ENCODE measurements around the gene LCLAT1. TPM values are rescaled to one million over a fixed set of nuclear protein-coding genes. Genes with fewer than 3 reads are reported as not detected.

Gene LCLAT1
- total and polyA plus RNA-seq, 12 donors: 1.9 to 23.0 (median 14.6) TPM

DNA sequence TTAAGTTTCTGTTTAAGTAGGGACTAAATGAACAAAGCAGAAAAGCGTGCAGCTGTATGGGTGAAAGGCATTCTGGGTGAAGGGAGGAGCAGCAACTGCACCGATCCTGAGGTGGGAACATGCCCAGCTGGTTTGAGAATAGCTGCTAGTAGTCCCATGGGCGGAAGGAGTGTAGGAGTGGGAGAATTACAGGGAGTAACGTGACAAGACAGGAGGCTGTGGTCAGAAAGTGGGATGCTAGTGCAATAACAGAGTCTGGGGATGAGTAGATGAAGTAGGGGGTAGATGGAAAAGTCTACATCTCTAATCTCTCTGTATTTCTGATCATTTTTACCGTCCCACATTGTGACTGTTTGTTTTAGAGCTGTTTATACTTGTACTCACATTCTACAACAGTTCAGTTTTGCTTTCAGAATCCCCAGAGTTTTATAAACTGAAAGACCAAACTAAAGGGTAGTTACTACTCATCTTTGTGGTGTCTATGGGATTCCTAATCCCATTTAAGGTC lies 118.9 kb downstream of the LCLAT1 start:
- H3K9me3 ChIP-seq (replicated peaks in 1 of 3): no peaks in the 10 kb centered on the region
- no peaks in the 10 kb centered on the region for H3K36me3 ChIP-seq (replicated peaks in 1 of 2)
- WGBS, 4 donors: 89 to 91% (median 90%) methylated on average over 5 of the region's 5 CpGs
- DNase-seq: no peak
- H3K4me1 ChIP-seq (replicated peaks in 1 of 2): no peaks in the 10 kb centered on the region
- no peak for TF ChIP-seq CTCF (IDR thresholded peaks at IDR 0.05)
- no peak for TF ChIP-seq POLR2A (IDR thresholded peaks at IDR 0.05)
- H3K4me3 ChIP-seq: no peak overlapping the region
- intact Hi-C loops (cut with DNase I): no loop called here
- no peak overlapping the region for H3K27ac ChIP-seq
- H3K27me3 ChIP-seq: no peaks in the 10 kb centered on the region

DNA sequence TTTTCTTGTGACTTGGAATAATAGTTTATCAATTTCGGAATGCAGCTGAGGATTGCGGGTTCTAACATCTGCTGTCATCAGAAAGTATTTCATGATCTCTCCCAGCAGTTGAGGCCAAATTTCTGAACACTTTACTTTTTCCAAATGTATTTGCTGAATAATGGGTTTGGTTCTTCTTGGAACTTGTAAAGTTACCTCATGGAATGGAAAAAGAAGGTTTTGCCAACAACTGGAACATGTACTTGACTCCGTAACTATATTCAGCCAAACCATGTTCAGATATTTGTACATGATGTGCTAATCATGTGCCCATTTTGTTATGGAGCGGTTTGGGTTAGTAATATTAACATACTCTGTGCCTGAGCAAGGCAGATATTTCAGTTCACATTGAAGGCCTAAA lies 119.6 kb downstream of the LCLAT1 start:
- DNase-seq: no peak
- WGBS, 4 donors: 92 to 99% (median 94%) methylated on average over 4 of the region's 4 CpGs
- Histone ChIP-seq H3K4me1 (replicated peaks in 1 of 2) (no peaks in the 10 kb centered on the region), H3K36me3 (replicated peaks in 1 of 2) (no peaks in the 10 kb centered on the region), H3K27ac (no peak overlapping the region), H3K27me3 (no peaks in the 10 kb centered on the region), H3K4me3 (no peak overlapping the region), H3K9me3 (replicated peaks in 1 of 3) (no peaks in the 10 kb centered on the region)
- TF ChIP-seq CTCF (IDR thresholded peaks at IDR 0.05) (no peak), POLR2A (IDR thresholded peaks at IDR 0.05) (no peak)
- intact Hi-C loops (cut with DNase I): no loop called here

- DNase-seq: no peak
- TF ChIP-seq CTCF (IDR thresholded peaks at IDR 0.05) (no peak), POLR2A (IDR thresholded peaks at IDR 0.05) (no peak)
- no peaks in the 10 kb centered on the region for H3K27me3 ChIP-seq
- no peaks in the 10 kb centered on the region for H3K9me3 ChIP-seq (replicated peaks in 1 of 3)
- no peak overlapping the region for H3K4me3 ChIP-seq
- H3K36me3 ChIP-seq (replicated peaks in 1 of 2): no peaks in the 10 kb centered on the region
- H3K4me1 ChIP-seq (replicated peaks in 1 of 2): no peaks in the 10 kb centered on the region
- intact Hi-C loops (cut with DNase I): no loop called here
- WGBS, 4 donors: 94 to 98% (median 97%) methylated on average over 4 of the region's 4 CpGs
- no peak overlapping the region for H3K27ac ChIP-seq
Observed at GRCh38 chr2:30567317-30567716, 120.3 kb downstream of the LCLAT1 start.

DNA sequence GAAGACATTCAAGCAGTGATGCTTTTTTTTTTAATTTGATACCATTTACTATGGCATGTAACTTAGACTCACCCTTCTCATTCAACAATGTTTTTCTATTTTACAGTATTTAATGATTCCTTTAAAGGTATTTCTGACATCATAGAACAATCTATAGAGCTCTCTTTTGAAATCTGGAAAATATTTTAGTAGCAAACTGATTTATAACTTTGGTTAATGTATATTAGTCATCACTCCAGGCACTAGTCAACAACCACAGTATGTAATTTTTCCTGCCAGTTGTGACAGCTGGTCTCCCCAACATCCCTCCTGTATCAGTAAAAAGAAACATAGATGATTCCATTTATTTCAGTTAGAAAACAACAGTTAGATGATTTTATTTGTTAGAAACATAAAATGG lies 122.9 kb downstream of the LCLAT1 start:
- no peaks in the 10 kb centered on the region for H3K4me1 ChIP-seq (replicated peaks in 1 of 2)
- DNase-seq: no peak
- H3K36me3 ChIP-seq (replicated peaks in 1 of 2): no peaks in the 10 kb centered on the region
- intact Hi-C loops (cut with DNase I): no loop called here
- no peak for TF ChIP-seq POLR2A (IDR thresholded peaks at IDR 0.05)
- no peak overlapping the region for H3K27ac ChIP-seq
- no peaks in the 10 kb centered on the region for H3K27me3 ChIP-seq
- H3K9me3 ChIP-seq (replicated peaks in 1 of 3): no peaks in the 10 kb centered on the region
- no peak overlapping the region for H3K4me3 ChIP-seq

GRCh38 chr2:30577151-30577550 lies 130.1 kb downstream of the LCLAT1 start:
- Histone ChIP-seq H3K4me3 (no peak overlapping the region), H3K9me3 (replicated peaks in 1 of 3) (no peaks in the 10 kb centered on the region), H3K4me1 (replicated peaks in 1 of 2) (no peaks in the 10 kb centered on the region), H3K27me3 (no peaks in the 10 kb centered on the region), H3K36me3 (replicated peaks in 1 of 2) (no peaks in the 10 kb centered on the region), H3K27ac (no peak overlapping the region)
- WGBS, 4 donors: 92 to 98% (median 96%) methylated on average over 4 of the region's 4 CpGs
- no peak for DNase-seq
- TF ChIP-seq CTCF (IDR thresholded peaks at IDR 0.05) (no peak), POLR2A (IDR thresholded peaks at IDR 0.05) (no peak)
- intact Hi-C loops (cut with DNase I): no loop called here

All from adrenal gland (tissue), 12 donors.